NT2/D1 (cell line): ENCODE results near the gene PIEZO1.

ENCODE experiments used
- SUZ12 ChIP-seq: IDR thresholded peaks from 2 replicates; pipeline ENCODE4 v1.6.1; 2011; ENCODE audit not compliant: insufficient read length, insufficient read depth; ENCODE audit errors: extremely low read depth
- YY1 ChIP-seq: IDR thresholded peaks from 2 replicates; pipeline ENCODE4 v1.6.1; 2011; ENCODE audit not compliant: insufficient read length, insufficient read depth
- ZNF274 ChIP-seq: IDR thresholded peaks from 2 replicates; pipeline ENCODE4 v1.6.1; 2011; ENCODE audit warnings: mild to moderate bottlenecking, low read depth, low read length

- TF ChIP-seq YY1 (no peak), ZNF274 (no peak), SUZ12 (no peak)
Observed at GRCh38 chr16:88712362-88712979, 72.5 kb downstream of the PIEZO1 start.
